HCT116 (cell line): Measurements from ENCODE around the gene AGK. TPM values are rescaled to one million over a fixed set of nuclear protein-coding genes. Genes with fewer than 3 reads are reported as not detected.

Experiments used
- ATAC-seq: fragments of 200-7000 bp; cut with Tn5 transposase; 2 replicates; pipeline ENCODE4 v1.9.1; 2020; ENCODE audit warnings: mild to moderate bottlenecking, moderate library complexity
- BruUV-seq: library from RNA; stranded (reverse); fragments of 400-500 nt; replicated peaks from 2 replicates; lab custom pipeline; 2021; lab: Mats Ljungman, UMichigan
- CTCF ChIA-PET: fragments of 300-600 bp; sonication (Branson Sonifier 250); formaldehyde crosslinking; loops from one replicate; lab custom pipeline; 2021; ENCODE audit warnings: antibody characterized with exemption; lab: Charles Lee
- POLR2A ChIA-PET: fragments of 300-600, 350-600 bp; sonication (Branson Sonifier 250); formaldehyde crosslinking; loops from one replicate; lab custom pipeline; 2021; ENCODE audit warnings: antibody characterized with exemption; lab: Charles Lee
- RAD21 ChIA-PET, 2 experiments: fragments of 300-600 bp; sonication (Branson Sonifier 250); formaldehyde crosslinking; loops; one replicate each; lab custom pipeline; 2023; ENCODE audit warnings: low total read pairs in 2 of 2; ENCODE audit not compliant: uncharacterized antibody in 2 of 2, unreplicated experiment in 2 of 2, low non-redundant PET in 1 of 2; lab: Charles Lee
- DNase-seq: peaks from one replicate; pipeline ENCODE4 v3.0.0-alpha.2; 2010; ENCODE audit warnings: low read depth, low spot score
- H2AFZ ChIP-seq: fragments of 200-600 bp; shearing (Covaris generic), sonication (generic); 2 replicates; pipeline ENCODE4 v1.6.1; 2017; ENCODE audit warnings: low read depth, mixed run types, mixed read lengths, antibody characterized with exemption, low read length; ENCODE audit not compliant: poor library complexity, severe bottlenecking
- H3K27ac ChIP-seq: 2 replicates; pipeline ENCODE4 v1.5.1; 2012; ENCODE audit warnings: low read depth, low read length
- H3K27me3 ChIP-seq: fragments of 200-600 bp; sonication (generic); 2 replicates; pipeline ENCODE4 v1.6.1; 2016; ENCODE audit warnings: mixed run types, low read length, mixed read lengths; ENCODE audit not compliant: insufficient read depth
- H3K36me3 ChIP-seq, 2 experiments: fragments of 200-500 bp in 1 of 2; fragments of 200-600 bp in 1 of 2; sonication (Bioruptor generic) in 1 of 2; sonication (generic) in 1 of 2; 2 replicates each; pipeline versions ENCODE4 v1.5.1 to v1.6.1; 2014 to 2016; ENCODE audit warnings: low read length in 2 of 2, inconsistent platforms in 1 of 2, mixed read lengths in 1 of 2, mixed run types in 1 of 2; ENCODE audit not compliant: insufficient read depth in 2 of 2, control insufficient read depth in 1 of 2
- H3K4me1 ChIP-seq, 2 experiments: fragments of 200-600 bp in 1 of 2; sonication (generic) in 1 of 2; 2 replicates each; pipeline versions ENCODE4 v1.5.1 to v1.6.1; 2012 to 2017; ENCODE audit warnings: low read length in 2 of 2, inconsistent platforms in 1 of 2, mild to moderate bottlenecking in 1 of 2, mixed read lengths in 1 of 2, mixed run types in 1 of 2, moderate library complexity in 1 of 2; ENCODE audit not compliant: insufficient read depth in 2 of 2, control insufficient read depth in 1 of 2
- H3K4me2 ChIP-seq: fragments of 200-600 bp; sonication (generic); 2 replicates; pipeline ENCODE4 v1.6.1; 2017; ENCODE audit warnings: mixed run types, low read length, mixed read lengths
- H3K4me3 ChIP-seq, 2 experiments: fragments of 200-600 bp in 1 of 2; sonication (generic) in 1 of 2; replicated peaks in 1 of 2; 2 replicates each; pipeline ENCODE4 v1.5.1; 2011 to 2016; ENCODE audit warnings: low read length in 2 of 2, control low read depth in 1 of 2, low read depth in 1 of 2, mild to moderate bottlenecking in 1 of 2, mixed read lengths in 1 of 2, mixed run types in 1 of 2
- H3K79me2 ChIP-seq: fragments of 200-600 bp; sonication (generic); 2 replicates; pipeline ENCODE4 v1.6.1; 2017; ENCODE audit warnings: mild to moderate bottlenecking, mixed run types, low read length, moderate library complexity, mixed read lengths; ENCODE audit not compliant: insufficient read depth
- H3K9ac ChIP-seq: fragments of 200-600 bp; sonication (generic); 2 replicates; pipeline ENCODE4 v1.6.1; 2016; ENCODE audit warnings: low read length, mixed read lengths
- H3K9me2 ChIP-seq: fragments of 200-600 bp; sonication (generic), shearing (Covaris generic); 2 replicates; pipeline ENCODE4 v1.6.1; 2017; ENCODE audit warnings: mixed run types, mild to moderate bottlenecking, moderate library complexity; ENCODE audit not compliant: insufficient read depth
- H3K9me3 ChIP-seq, 2 experiments: fragments of 200-500 bp in 1 of 2; fragments of 200-600 bp in 1 of 2; sonication (Bioruptor generic) in 1 of 2; sonication (generic) in 1 of 2; 2 replicates each; pipeline ENCODE4 v1.6.1; 2014 to 2017; ENCODE audit warnings: low read length in 2 of 2, mixed read lengths in 2 of 2, inconsistent platforms in 1 of 2, low read depth in 1 of 2, mild to moderate bottlenecking in 1 of 2, mixed run types in 1 of 2, moderate library complexity in 1 of 2; ENCODE audit not compliant: control insufficient read depth in 1 of 2, insufficient read depth in 1 of 2
- H4K20me1 ChIP-seq: fragments of 200-600 bp; sonication (generic), shearing (Covaris generic); 2 replicates; pipeline ENCODE4 v1.6.1; 2017; ENCODE audit warnings: mixed run types, mild to moderate bottlenecking, moderate library complexity; ENCODE audit not compliant: insufficient read depth
- ATF3 ChIP-seq: IDR thresholded peaks from 2 replicates; pipeline ENCODE4 v1.6.1; 2012
- CEBPB ChIP-seq: IDR thresholded peaks from 2 replicates; pipeline ENCODE4 v1.6.1; 2012; ENCODE audit warnings: low read depth
- EGR1 ChIP-seq: IDR thresholded peaks from 2 replicates; pipeline ENCODE4 v1.6.1; 2012; ENCODE audit warnings: low read depth
- ELF1 ChIP-seq: IDR thresholded peaks from 2 replicates; pipeline ENCODE4 v1.6.1; 2012; ENCODE audit warnings: low read depth, borderline replicate concordance
- EZH2 ChIP-seq: fragments of 200-600 bp; sonication (generic); IDR thresholded peaks from 2 replicates; pipeline ENCODE4 v1.6.1; 2017; ENCODE audit warnings: antibody characterized with exemption, mixed run types
- EZH2phosphoT487 ChIP-seq: fragments of 200-600 bp; IDR thresholded peaks from 2 replicates; pipeline ENCODE4 v1.6.1; 2018; ENCODE audit warnings: antibody characterized with exemption, borderline replicate concordance
- FOSL1 ChIP-seq: IDR thresholded peaks from 2 replicates; pipeline ENCODE4 v1.6.1; 2012; ENCODE audit warnings: low read depth
- MAX ChIP-seq: IDR thresholded peaks from 2 replicates; pipeline ENCODE4 v1.6.1; 2012
- POLR2A ChIP-seq: IDR thresholded peaks from 2 replicates; pipeline ENCODE4 v1.7.0; 2011; ENCODE audit warnings: borderline replicate concordance; ENCODE audit not compliant: insufficient read depth, insufficient read length; ENCODE audit errors: extremely low read depth
- POLR2AphosphoS5 ChIP-seq: IDR thresholded peaks from 2 replicates; pipeline ENCODE4 v1.6.1; 2011; ENCODE audit warnings: mild to moderate bottlenecking, low read depth, low read length, moderate library complexity
- SIN3A ChIP-seq: IDR thresholded peaks from 2 replicates; pipeline ENCODE4 v1.6.1; 2012; ENCODE audit warnings: low read depth
- YY1 ChIP-seq: IDR thresholded peaks from 2 replicates; pipeline ENCODE4 v1.6.1; 2011; ENCODE audit warnings: low read length, low read depth, moderate library complexity, mild to moderate bottlenecking; ENCODE audit not compliant: insufficient replicate concordance; ENCODE audit errors: extremely low read depth
- ZBTB33 ChIP-seq: IDR thresholded peaks from 2 replicates; pipeline ENCODE4 v1.6.1; 2011; ENCODE audit warnings: mild to moderate bottlenecking, low read length, moderate library complexity; ENCODE audit not compliant: insufficient replicate concordance; ENCODE audit errors: extremely low read depth
- ZFX ChIP-seq: fragments of 450-650 bp; IDR thresholded peaks from 2 replicates; pipeline ENCODE4 v1.6.1; 2017
- ZNF274 ChIP-seq: fragments of 200-500 bp; sonication (Bioruptor generic); IDR thresholded peaks from 2 replicates; pipeline ENCODE4 v1.6.1; 2014; ENCODE audit warnings: mild to moderate bottlenecking, low read depth, low read length, inconsistent platforms
- intact Hi-C: fragments of 100-400 bp; cut with micrococcal nuclease; formaldehyde crosslinking; loops from 2 replicates; pipeline ENCODE4 v1.10.0; 2022
- total RNA-seq: library from RNA; stranded (reverse); gene quantifications from one replicate; pipeline ENCODE4 v1.2.1, GENCODE V29; 2021; ENCODE audit not compliant: unreplicated experiment

The AGK gene
- total RNA-seq, 1 experiment from 2014 or later: 36.3 TPM

GRCh38 chr7:141701489-141702046 lies 150.4 kb downstream of the AGK start:
- Histone ChIP-seq H3K9me3 (no peaks in the 10 kb centered on the region), H3K27me3 (no peaks in the 10 kb centered on the region), H3K36me3 (no peaks in the 10 kb centered on the region), H3K4me1 (peaks cover 8 to 14% of the 10 kb centered on the region in 2 experiments; a peak in 2 of 4 replicates), H3K4me3 (peak overlapping the region; percentile 52 to 67), H4K20me1 (no peaks in the 10 kb centered on the region), H3K9me2 (no peaks in the 10 kb centered on the region), H3K79me2 (peaks cover 2% of the 10 kb centered on the region; the same call in 1 of the 2 replicates), H3K4me2 (peak overlapping the region; percentile 77), H2AFZ (no peak overlapping the region), H3K27ac (peak overlapping the region; percentile 54; the same call in 1 of the 2 replicates), H3K9ac (peak overlapping the region; percentile 56)
- ChIA-PET POLR2A (no interaction called here), CTCF (no interaction called here), RAD21 (no interaction called here)
- TF ChIP-seq EZH2: no peak
- TF ChIP-seq ZFX: peak; percentile 70
- TF ChIP-seq ATF3: no peak
- peak; percentile 73 for ATAC-seq
- intact Hi-C loops: no loop called here
- no peak for DNase-seq
- no TSS peak for BruUV-seq

- Histone ChIP-seq H3K27me3 (no peaks in the 10 kb centered on the region), H3K36me3 (no peaks in the 10 kb centered on the region), H3K9me2 (no peaks in the 10 kb centered on the region), H4K20me1 (no peaks in the 10 kb centered on the region), H3K9ac (peak within 1 kb of the TSS; percentile 56), H3K4me1 (peaks cover 8 to 12% of the 10 kb centered on the region in 2 experiments; a peak in 2 of 4 replicates), H2AFZ (peak within 1 kb of the TSS; percentile 93), H3K79me2 (no peaks in the 10 kb centered on the region; the same call in 1 of the 2 replicates), H3K4me3 (peak within 1 kb of the TSS; percentile 56 to 67), H3K27ac (peak within 1 kb of the TSS; percentile 54; the same call in 1 of the 2 replicates), H3K4me2 (peak within 1 kb of the TSS; percentile 77), H3K9me3 (no peaks in the 10 kb centered on the region)
- peak; percentile 89 for ATAC-seq
- ChIA-PET RAD21 (no interaction called here), POLR2A (no interaction called here), CTCF (no interaction called here)
- intact Hi-C loops: no loop called here
- no TSS peak for BruUV-seq
- DNase-seq: no peak
- TF ChIP-seq YY1 (no peak), ATF3 (no peak), MAX (no peak), EGR1 (no peak), ZBTB33 (no peak), POLR2AphosphoS5 (peak; percentile 61), ZFX (peak; percentile 43; the same call in 1 of the 2 replicates), SIN3A (0 out of 2 replicates have a peak, but pooled peaks have one; percentile 19), ZNF274 (no peak), CEBPB (no peak), POLR2A (no peak), ELF1 (no peak), EZH2phosphoT487 (no peak), FOSL1 (no peak)
Measured at GRCh38 chr7:141702047-141702567, 150.9 kb downstream of the AGK start, which contains the start of gene DENND11. TSS of gene DENND11 (minus strand) at chr7:141702166. CDS start at chr7:141702153, 13 bp downstream.
